Caco-2 (cell line): ENCODE data around the gene CLRN3. TPM values are rescaled to one million over a fixed set of nuclear protein-coding genes. Genes with fewer than 3 reads are reported as not detected.

Experiments used
- BruUV-seq: library from RNA; stranded (reverse); fragments of 400-500 nt; replicated peaks from 2 replicates; lab custom pipeline; 2021; lab: Mats Ljungman, UMichigan
- CTCF ChIA-PET: fragments of 300-600 bp; sonication (Branson Sonifier 250); formaldehyde crosslinking; loops from one replicate; lab custom pipeline; 2022; ENCODE audit warnings: antibody characterized with exemption; lab: Charles Lee
- POLR2A ChIA-PET: fragments of 300-600 bp; sonication (Branson Sonifier 250); formaldehyde crosslinking; loops from one replicate; lab custom pipeline; 2022; ENCODE audit warnings: antibody characterized with exemption; lab: Charles Lee
- DNase-seq, 2 experiments: peaks; one replicate each; pipeline versions ENCODE4 v3.0.0 to v3.0.0-alpha.2; 2020 to 2022
- H3K27me3 ChIP-seq: replicated peaks from 2 replicates; pipeline ENCODE4 v1.6.0; 2011; ENCODE audit warnings: low read length; ENCODE audit not compliant: control insufficient read depth, insufficient read depth
- H3K36me3 ChIP-seq: 2 replicates; pipeline ENCODE4 v1.5.1; 2011; ENCODE audit warnings: low read length; ENCODE audit not compliant: control insufficient read depth, insufficient read depth
- H3K4me1 ChIP-seq: fragments of 250-450 bp; sonication (Bioruptor Pico); 2 replicates; pipeline ENCODE4 v1.5.1; 2020; ENCODE audit warnings: mild to moderate bottlenecking
- H3K4me3 ChIP-seq: 2 replicates; pipeline ENCODE4 v1.5.1; 2011; ENCODE audit warnings: low read depth, mild to moderate bottlenecking, control low read depth, low read length
- H3K9me3 ChIP-seq: fragments of 250-450 bp; sonication (Bioruptor Pico); 2 replicates; pipeline ENCODE4 v1.5.1; 2020; ENCODE audit warnings: mild to moderate bottlenecking, moderate library complexity
- H3K27ac Mint-ChIP-seq: one replicate; pipeline ENCODE4 v1.8.0; 2022; ENCODE audit warnings: mixed read lengths; ENCODE audit not compliant: unreplicated experiment
- H3K27me3 Mint-ChIP-seq: one replicate; pipeline ENCODE4 v1.8.0; 2022; ENCODE audit warnings: mixed read lengths; ENCODE audit not compliant: insufficient read depth, unreplicated experiment
- H3K36me3 Mint-ChIP-seq: one replicate; pipeline ENCODE4 v1.8.0; 2022; ENCODE audit warnings: mild to moderate bottlenecking, mixed read lengths; ENCODE audit not compliant: insufficient read depth, unreplicated experiment
- H3K4me1 Mint-ChIP-seq: one replicate; pipeline ENCODE4 v1.8.0; 2022; ENCODE audit warnings: low read depth, mixed read lengths; ENCODE audit not compliant: unreplicated experiment
- H3K4me3 Mint-ChIP-seq: one replicate; pipeline ENCODE4 v1.8.0; 2022; ENCODE audit warnings: mild to moderate bottlenecking, moderate library complexity, mixed read lengths; ENCODE audit not compliant: unreplicated experiment
- H3K9me3 Mint-ChIP-seq: one replicate; pipeline ENCODE4 v1.8.0; 2022; ENCODE audit warnings: mixed read lengths; ENCODE audit not compliant: unreplicated experiment
- intact Hi-C: fragments of 100-400 bp; cut with micrococcal nuclease; formaldehyde crosslinking; loops from one replicate; pipeline ENCODE4 v1.10.0; 2022; ENCODE audit not compliant: unreplicated experiment
- total RNA-seq: library from RNA; stranded (reverse); gene quantifications from 2 replicates; pipeline ENCODE4 v1.2.3, GENCODE V29; 2022
- TF ChIP-seq, protein P1 (sequence below), 2 experiments: fragments of 200-600 bp in 1 of 2; IDR thresholded peaks; 1 replicate in 1 of 2; 2 replicates in 1 of 2; pipeline versions ENCODE4 v1.5.1 to v1.8.0; 2011 to 2022; ENCODE audit warnings: antibody characterized with exemption in 1 of 2, control low read depth in 1 of 2, inconsistent platforms in 1 of 2, low read depth in 1 of 2, low read length in 1 of 2, mild to moderate bottlenecking in 1 of 2, moderate library complexity in 1 of 2; ENCODE audit not compliant: insufficient read depth in 1 of 2, severe bottlenecking in 1 of 2, unreplicated experiment in 1 of 2

The CLRN3 gene
- total RNA-seq, 1 experiment from 2014 or later = 1.1 TPM

DNA sequence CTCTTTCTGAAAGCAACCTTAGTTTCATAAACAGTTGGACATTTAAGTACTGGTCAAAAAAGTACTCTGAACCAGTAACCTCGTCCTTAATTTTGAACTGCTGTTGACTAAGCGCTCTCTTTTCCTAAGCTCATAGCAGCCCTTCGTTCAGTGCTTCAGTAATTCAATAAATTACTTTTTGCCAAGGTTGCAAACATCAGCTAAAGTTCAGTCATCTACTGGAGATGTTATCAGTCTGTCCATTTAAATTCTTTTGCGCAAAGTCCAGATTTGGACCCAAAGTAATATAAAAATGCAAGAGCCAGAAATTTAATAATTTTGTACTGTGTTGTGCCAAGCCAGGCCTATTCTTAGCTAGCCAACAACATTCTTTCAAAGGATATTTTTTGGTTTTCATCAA lies 22.6 kb upstream of the CLRN3 start:
- DNase-seq = no peak
- CTCF ChIA-PET = no interaction called here
- H3K4me3 Mint-ChIP-seq = no peak overlapping the region
- peaks cover 3% of the 10 kb centered on the region for H3K27me3 Mint-ChIP-seq
- no peak overlapping the region for H3K27ac Mint-ChIP-seq
- H3K4me1 Mint-ChIP-seq = no peaks in the 10 kb centered on the region
- Histone ChIP-seq H3K27me3 (no peaks in the 10 kb centered on the region; the same call in 1 of the 2 replicates), H3K9me3 (no peaks in the 10 kb centered on the region), H3K36me3 (no peaks in the 10 kb centered on the region), H3K4me3 (no peak overlapping the region), H3K4me1 (no peaks in the 10 kb centered on the region)
- no peaks in the 10 kb centered on the region for H3K36me3 Mint-ChIP-seq
- intact Hi-C loops = no loop called here
- no peaks in the 10 kb centered on the region for H3K9me3 Mint-ChIP-seq
- no TSS peak for BruUV-seq
- POLR2A ChIA-PET = no interaction called here
- TF ChIP-seq, protein P1, sequence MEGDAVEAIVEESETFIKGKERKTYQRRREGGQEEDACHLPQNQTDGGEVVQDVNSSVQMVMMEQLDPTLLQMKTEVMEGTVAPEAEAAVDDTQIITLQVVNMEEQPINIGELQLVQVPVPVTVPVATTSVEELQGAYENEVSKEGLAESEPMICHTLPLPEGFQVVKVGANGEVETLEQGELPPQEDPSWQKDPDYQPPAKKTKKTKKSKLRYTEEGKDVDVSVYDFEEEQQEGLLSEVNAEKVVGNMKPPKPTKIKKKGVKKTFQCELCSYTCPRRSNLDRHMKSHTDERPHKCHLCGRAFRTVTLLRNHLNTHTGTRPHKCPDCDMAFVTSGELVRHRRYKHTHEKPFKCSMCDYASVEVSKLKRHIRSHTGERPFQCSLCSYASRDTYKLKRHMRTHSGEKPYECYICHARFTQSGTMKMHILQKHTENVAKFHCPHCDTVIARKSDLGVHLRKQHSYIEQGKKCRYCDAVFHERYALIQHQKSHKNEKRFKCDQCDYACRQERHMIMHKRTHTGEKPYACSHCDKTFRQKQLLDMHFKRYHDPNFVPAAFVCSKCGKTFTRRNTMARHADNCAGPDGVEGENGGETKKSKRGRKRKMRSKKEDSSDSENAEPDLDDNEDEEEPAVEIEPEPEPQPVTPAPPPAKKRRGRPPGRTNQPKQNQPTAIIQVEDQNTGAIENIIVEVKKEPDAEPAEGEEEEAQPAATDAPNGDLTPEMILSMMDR (IDR thresholded peaks at IDR 0.05; ENCODE audit: insufficient read depth in 1 of 2, low read depth in 1 of 2, low read length in 1 of 2, severe bottlenecking in 1 of 2, unreplicated experiment in 1 of 2) = no peak

DNA sequence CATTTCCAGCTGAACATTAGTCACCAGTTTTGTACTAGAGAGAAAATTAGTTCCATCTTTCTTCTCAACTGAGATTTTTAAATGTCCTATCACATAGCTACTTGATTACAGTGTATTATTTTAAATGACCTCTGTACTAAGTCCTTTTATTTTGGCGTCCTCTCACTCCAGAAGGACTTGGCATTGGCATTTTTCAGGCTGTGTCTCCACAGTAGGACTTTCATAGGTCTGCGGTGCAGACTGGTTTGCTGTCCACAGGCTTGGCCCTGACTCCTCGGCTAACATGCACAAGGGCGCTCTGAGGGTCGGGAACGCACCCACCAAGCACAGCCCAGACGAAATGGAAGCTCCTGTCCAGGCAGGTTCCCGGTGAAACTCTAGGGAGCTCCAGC lies 20.6 kb upstream of the CLRN3 start:
- Mint-ChIP-seq H3K4me3 (no peak overlapping the region), H3K27me3 (peaks cover under 1% of the 10 kb centered on the region), H3K27ac (no peak overlapping the region), H3K9me3 (no peaks in the 10 kb centered on the region), H3K4me1 (peaks cover 5% of the 10 kb centered on the region), H3K36me3 (peaks cover 4% of the 10 kb centered on the region)
- intact Hi-C loops = no loop called here
- Histone ChIP-seq H3K9me3 (no peaks in the 10 kb centered on the region), H3K4me1 (peaks cover 9% of the 10 kb centered on the region), H3K4me3 (no peak overlapping the region), H3K36me3 (no peaks in the 10 kb centered on the region), H3K27me3 (no peaks in the 10 kb centered on the region; the same call in 1 of the 2 replicates)
- no peak for DNase-seq
- POLR2A ChIA-PET = no interaction called here
- CTCF ChIA-PET = no interaction called here
- BruUV-seq = no TSS peak
- TF ChIP-seq, protein P1 (IDR thresholded peaks at IDR 0.05; ENCODE audit: insufficient read depth in 1 of 2, low read depth in 1 of 2, low read length in 1 of 2, severe bottlenecking in 1 of 2, unreplicated experiment in 1 of 2) = no peak

DNA sequence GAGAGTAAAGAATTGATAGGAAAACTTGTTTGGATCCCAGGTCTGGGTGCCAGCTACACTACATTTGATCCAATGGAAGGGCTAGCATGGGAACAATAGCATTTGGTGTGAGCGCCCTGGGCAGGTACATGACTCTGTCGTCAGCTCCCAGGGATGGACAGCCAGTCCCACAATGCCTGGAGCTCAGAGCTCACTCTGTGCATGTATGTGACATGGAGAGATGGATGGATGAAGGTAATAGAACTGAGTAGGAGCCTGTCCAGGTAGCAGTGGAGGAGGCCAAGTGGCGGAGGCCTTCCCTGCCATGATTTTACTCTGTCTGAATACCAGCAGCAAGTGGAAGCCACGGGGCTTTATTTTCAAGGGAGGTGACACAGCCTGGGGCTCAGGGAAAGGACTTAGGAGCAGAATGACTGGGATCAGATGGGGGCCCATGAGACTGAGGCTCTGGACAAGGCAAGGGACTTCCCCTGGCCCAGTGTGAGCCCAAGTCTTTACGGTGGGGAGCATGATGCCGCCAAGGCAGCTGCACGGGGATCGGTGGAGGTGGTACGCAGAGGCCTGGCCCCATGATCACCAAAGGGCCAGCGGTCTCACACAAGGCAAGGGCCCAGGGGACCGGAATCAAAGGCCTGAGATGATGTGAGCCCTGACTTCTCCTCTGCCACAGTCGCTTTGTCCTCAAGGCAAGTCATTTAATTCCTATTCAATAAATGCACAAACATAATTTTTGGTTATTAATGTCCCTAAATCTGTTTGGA lies 20.0 kb upstream of the CLRN3 start:
- no peak overlapping the region for H3K4me3 Mint-ChIP-seq

More for the DNA sequence above, 20.0 kb upstream of the CLRN3 start:
- POLR2A ChIA-PET = no interaction called here
- no TSS peak for BruUV-seq
- H3K4me3 ChIP-seq = no peak overlapping the region
- CTCF ChIA-PET = interaction anchor here (0.9 kb wide), 1 partner anchor 156 kb away, joined by 3 read pairs; no protein-coding TSS in a partner anchor
- TF ChIP-seq, protein P1 (IDR thresholded peaks at IDR 0.05; ENCODE audit: insufficient read depth in 1 of 2, low read depth in 1 of 2, low read length in 1 of 2, severe bottlenecking in 1 of 2, unreplicated experiment in 1 of 2) = no peak
- no peak for DNase-seq
- Mint-ChIP-seq H3K4me1 (peaks cover 9% of the 10 kb centered on the region), H3K27me3 (no peaks in the 10 kb centered on the region), H3K9me3 (no peaks in the 10 kb centered on the region), H3K36me3 (peaks cover 5% of the 10 kb centered on the region), H3K27ac (no peak overlapping the region)
- H3K27me3 ChIP-seq = no peaks in the 10 kb centered on the region; the same call in 1 of the 2 replicates
- H3K36me3 ChIP-seq = no peaks in the 10 kb centered on the region
- peaks cover 14% of the 10 kb centered on the region for H3K4me1 ChIP-seq
- no peaks in the 10 kb centered on the region for H3K9me3 ChIP-seq
- intact Hi-C loops = no loop called here
